GM18909 (cell line): ENCODE results near the gene SNRPB.
A peak's percentile ranks its signal among the peaks of the same experiment; 100 is the strongest.
"Not testable (repeated sequence)": the region's sequence is repeated elsewhere in the genome, so short reads cannot be mapped to it uniquely, and the experiment has no call there.

ENCODE experiments used
- ATAC-seq: cut with Tn5 transposase; IDR thresholded peaks from one replicate; pipeline ENCODE4 v1.9.1; 2021; ENCODE audit warnings: mild to moderate bottlenecking; ENCODE audit not compliant: unreplicated experiment, poor library complexity

SNRPB gene

GRCh38 chr20:2470423-2471193, at the start of gene SNRPB:
Gene SNRPB, minus strand, starts transcription at chr20:2470789. Its CDS starts 99 bp downstream, at chr20:2470690.
- ATAC-seq = peak; percentile 96

GRCh38 chr20:2519115-2519809, 48.7 kb upstream of the SNRPB start:
- no peak for ATAC-seq

DNA sequence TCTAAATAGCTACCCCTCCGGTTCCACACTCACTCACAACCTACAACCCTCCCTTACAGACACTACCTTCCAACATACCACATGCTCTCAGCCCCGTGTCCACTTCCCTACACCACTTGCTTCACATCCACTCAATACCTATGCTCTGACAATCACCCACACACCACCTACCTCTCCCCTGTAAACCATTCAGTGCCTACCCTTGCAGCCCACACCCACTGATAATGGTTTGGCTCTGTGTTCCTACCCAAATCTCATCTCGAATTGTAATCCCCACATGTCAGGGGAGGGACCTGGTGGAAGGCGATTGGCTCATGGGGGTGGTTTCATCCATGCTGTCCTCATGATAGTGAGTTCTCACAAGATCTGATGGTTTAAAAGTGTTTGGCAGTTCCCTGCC, 48.0 kb upstream of the SNRPB start:
- no peak for ATAC-seq

- no peak for ATAC-seq
Measured at GRCh38 chr20:2518096-2518495, 47.5 kb upstream of the SNRPB start.

DNA sequence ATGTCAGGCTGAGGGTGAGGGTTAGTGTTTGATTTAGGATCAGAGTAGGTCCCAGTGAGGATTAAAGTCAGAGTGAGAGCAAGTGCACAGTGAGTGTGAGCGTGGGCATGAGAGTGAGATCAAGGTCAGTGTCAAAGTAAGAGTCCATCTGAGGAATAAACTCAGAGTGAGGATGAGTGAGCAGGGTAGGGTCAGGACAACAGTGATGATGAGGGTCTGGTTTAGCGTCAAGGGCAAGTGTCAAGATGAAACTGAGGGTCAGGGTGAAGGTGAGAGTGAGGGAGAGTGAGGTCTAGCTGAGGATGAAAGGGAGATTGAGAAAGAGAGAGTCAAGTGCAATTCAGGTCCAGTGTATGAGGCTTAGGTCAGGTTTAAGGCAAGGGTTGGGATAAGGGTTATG, 45.8 kb upstream of the SNRPB start:
- no peak for ATAC-seq

DNA sequence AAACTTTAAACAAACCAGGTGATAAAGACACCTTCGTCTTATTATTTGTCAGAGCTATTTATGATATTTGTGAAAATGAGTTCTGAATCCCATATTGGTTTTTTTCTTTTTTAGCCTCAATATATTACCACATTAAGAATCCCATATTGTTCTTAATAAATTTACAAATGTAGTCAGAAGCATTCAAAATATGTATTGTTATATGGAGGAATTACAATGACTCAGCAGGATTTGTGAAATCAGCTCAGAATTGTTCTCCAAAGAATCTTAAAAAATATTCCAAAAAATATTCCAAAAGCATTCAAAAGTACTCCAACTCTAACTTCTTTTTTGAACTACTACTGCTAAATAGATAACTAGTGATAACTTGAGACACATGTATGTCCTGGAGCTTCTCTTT, 44.6 kb upstream of the SNRPB start:
- no peak for ATAC-seq

GRCh38 chr20:2509794-2510193, 39.2 kb upstream of the SNRPB start:
- no peak for ATAC-seq

- ATAC-seq = no peak
Measured at GRCh38 chr20:2509468-2509781, 38.8 kb upstream of the SNRPB start.

GRCh38 chr20:2508631-2509467, 38.3 kb upstream of the SNRPB start, which contains the start of gene ZNF343:
Gene ZNF343, minus strand, starts transcription at chr20:2508915. Its CDS starts 15,020 bp downstream, at chr20:2493895.
- peak; percentile 93 for ATAC-seq

DNA sequence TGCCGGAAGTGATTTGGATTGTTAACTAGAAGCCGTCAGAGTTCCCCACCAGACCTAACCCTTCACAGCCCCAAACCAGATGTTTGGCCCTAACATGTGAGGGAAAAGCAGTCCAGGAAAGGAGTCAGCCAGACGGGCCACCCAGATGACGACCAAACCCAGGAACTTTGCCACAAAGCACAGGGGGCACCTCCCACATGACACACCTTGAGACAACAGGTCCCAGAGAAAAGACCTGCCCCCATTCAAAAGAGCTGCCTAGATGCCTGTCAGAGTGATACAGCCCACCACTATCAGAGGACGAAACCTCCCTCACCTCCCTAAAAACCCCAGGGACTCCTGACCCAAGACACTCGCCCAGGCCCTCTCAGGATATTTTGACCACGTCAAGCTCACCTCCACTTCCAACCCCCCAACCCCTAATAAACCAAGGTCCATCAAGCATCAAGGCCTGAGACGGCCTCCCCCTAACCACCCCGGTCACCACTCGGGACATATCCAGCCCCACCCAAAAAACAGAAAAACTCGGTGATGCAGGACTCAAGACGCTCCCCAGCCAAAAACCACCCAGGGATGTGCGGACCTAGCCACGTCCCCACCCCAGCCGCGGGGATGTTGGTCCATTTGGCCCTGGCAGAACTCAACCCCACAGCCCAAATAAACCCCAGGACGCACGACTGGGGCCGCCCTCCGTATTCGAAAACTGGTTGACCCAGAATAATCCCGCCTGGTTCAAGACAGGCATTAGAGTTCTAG, 37.5 kb upstream of the SNRPB start:
- ATAC-seq = peak; percentile 20

GRCh38 chr20:2507464-2507863, 36.9 kb upstream of the SNRPB start:
- ATAC-seq = no peak

DNA sequence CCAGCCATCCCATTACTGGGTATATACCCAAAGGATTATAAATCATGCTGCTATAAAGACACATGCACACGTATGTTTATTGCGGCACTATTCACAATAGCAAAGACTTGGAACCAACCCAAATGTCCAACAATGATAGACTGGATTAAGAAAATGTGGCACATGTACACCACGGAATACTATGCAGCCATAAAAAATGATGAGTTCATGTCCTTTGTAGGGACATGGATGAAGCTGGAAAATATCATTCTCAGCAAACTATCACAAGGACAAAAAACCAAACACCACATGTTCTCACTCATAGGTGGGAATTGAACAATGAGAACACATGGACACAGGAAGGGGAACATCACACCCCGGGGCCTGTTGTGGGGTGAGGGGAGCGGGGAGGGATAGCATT, 35.8 kb upstream of the SNRPB start:
- not testable (repeated sequence) for ATAC-seq

GRCh38 chr20:2504803-2505202, 34.2 kb upstream of the SNRPB start:
- ATAC-seq = not testable (repeated sequence)

- ATAC-seq = not testable (repeated sequence)
Measured at GRCh38 chr20:2502808-2503384, 32.3 kb upstream of the SNRPB start.

GRCh38 chr20:2485661-2486060, 15.1 kb upstream of the SNRPB start:
- no peak for ATAC-seq

GRCh38 chr20:2485080-2485479, 14.5 kb upstream of the SNRPB start:
- no peak for ATAC-seq

DNA sequence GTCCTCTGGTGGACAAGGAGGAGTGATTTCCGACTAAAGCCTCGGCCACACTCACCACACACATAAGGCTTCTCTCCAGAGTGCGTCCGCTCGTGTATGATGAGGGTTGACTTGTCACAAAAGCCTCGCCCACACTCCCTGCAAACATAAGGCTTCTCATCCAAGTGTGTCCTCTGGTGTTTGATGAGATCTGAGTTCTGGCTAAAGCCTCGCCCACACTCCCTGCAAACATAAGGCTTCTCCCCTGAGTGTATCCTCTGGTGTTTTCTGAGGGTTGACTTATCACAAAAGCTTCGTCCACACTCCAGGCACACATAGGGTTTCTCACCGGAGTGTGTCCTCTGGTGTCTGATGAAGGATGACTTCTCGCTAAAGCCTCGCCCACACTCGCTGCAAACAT, 12.9 kb upstream of the SNRPB start:
- no peak for ATAC-seq

DNA sequence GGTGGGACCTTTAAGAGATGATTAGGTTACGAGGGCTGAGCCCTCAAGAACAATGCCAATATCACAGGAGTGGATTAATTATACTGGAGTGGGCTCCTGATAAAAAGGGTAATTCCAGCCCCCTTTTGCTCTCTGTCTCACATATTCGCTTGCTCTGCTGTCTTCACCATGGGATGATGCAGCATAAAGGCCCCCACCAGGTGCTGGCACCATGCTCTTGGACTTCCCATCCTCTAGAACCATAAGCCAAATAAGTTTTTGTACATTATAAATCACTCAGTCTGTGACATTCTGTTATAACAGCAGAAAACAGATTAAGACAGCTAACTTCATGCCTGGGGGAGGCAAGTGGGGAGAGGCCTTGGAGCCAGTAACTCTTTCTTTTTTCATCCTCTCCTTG, 9.8 kb upstream of the SNRPB start:
- no peak for ATAC-seq

- ATAC-seq = no peak
Measured at GRCh38 chr20:2476742-2477615, 6.4 kb upstream of the SNRPB start.
